OCI-LY3 (cell line): ENCODE measurements around the gene AMMECR1.

Experiments
- H2AFZ ChIP-seq: fragments of 200-600, 300-600 bp; shearing (Covaris generic); 2 replicates; pipeline ENCODE4 v1.6.0; 2014; ENCODE audit warnings: antibody characterized with exemption, low read depth, low read length
- H3K27ac ChIP-seq: fragments of 200-600, 300-600 bp; sonication (generic); 2 replicates; pipeline ENCODE4 v1.5.1; 2014; ENCODE audit warnings: mild to moderate bottlenecking, low read length, moderate library complexity, mixed read lengths
- H3K27me3 ChIP-seq: fragments of 200-600, 300-600 bp; sonication (generic); 2 replicates; pipeline ENCODE4 v1.6.1; 2014; ENCODE audit warnings: low read depth, low read length, mixed read lengths
- H3K36me3 ChIP-seq: fragments of 200-600, 300-600 bp; sonication (generic); replicated peaks from 2 replicates; pipeline ENCODE3; 2014; ENCODE audit warnings: low read depth, low read length, mixed read lengths
- H3K4me1 ChIP-seq: fragments of 300-600, 200-600 bp; sonication (generic); 2 replicates; pipeline ENCODE4 v1.6.1; 2014; ENCODE audit warnings: low read length, mixed read lengths
- H3K4me2 ChIP-seq: fragments of 200-600, 300-600 bp; sonication (generic); 2 replicates; pipeline ENCODE4 v1.6.1; 2014; ENCODE audit warnings: low read length, mixed read lengths
- H3K4me3 ChIP-seq: fragments of 300-600, 200-600 bp; sonication (generic); 2 replicates; pipeline ENCODE4 v1.5.1; 2014; ENCODE audit warnings: antibody characterized with exemption, mild to moderate bottlenecking, low read length, moderate library complexity
- H3K79me2 ChIP-seq: fragments of 300-600, 200-600 bp; shearing (Covaris generic); 2 replicates; pipeline ENCODE4 v1.6.1; 2014; ENCODE audit warnings: mild to moderate bottlenecking, low read length, mixed read lengths
- H3K9ac ChIP-seq: fragments of 300-600, 200-600 bp; shearing (Covaris generic); 2 replicates; pipeline ENCODE4 v1.6.0; 2014; ENCODE audit warnings: mild to moderate bottlenecking, low read length, moderate library complexity
- H3K9me3 ChIP-seq: fragments of 200-600, 300-600 bp; shearing (Covaris generic); 2 replicates; pipeline ENCODE4 v1.6.1; 2014; ENCODE audit warnings: low read length, mixed read lengths; ENCODE audit not compliant: insufficient read depth
- H4K20me1 ChIP-seq: fragments of 200-600, 300-600 bp; sonication (generic); 2 replicates; pipeline ENCODE4 v1.6.1; 2016; ENCODE audit warnings: low read length, mixed read lengths; ENCODE audit not compliant: insufficient read depth
- EZH2phosphoT487 ChIP-seq: fragments of 200-600 bp; shearing (Covaris generic); IDR thresholded peaks from 2 replicates; pipeline ENCODE4 v1.6.1; 2018; ENCODE audit warnings: antibody characterized with exemption, mixed run types, low read depth
- TF ChIP-seq, protein P1 (sequence below): fragments of 200-600, 300-600 bp; sonication (generic); IDR thresholded peaks from 2 replicates; pipeline ENCODE4 v1.5.1; 2014; ENCODE audit warnings: antibody characterized with exemption, low read length, low read depth

Gene AMMECR1

DNA sequence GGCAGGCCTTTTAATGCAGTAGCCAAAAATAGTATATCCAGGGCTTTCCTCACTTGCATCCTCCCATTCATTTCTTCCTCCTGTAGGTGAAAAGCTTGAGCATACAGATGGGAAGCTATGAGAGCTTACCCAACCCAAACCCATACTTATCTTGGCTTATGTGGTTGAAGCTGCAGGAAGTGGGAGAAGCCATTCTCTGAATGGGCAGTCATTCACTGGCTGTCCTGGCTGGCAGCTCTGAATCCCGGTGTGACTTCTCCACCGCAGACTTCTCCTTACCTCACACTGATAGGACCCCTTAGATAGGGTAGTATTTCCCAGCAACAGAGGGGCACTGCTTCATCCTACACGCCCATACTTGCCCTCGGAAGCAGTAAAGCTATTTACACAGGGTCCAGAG lies 125.4 kb downstream of the AMMECR1 start:
- Histone ChIP-seq H4K20me1 (no peaks in the 10 kb centered on the region), H3K79me2 (no peaks in the 10 kb centered on the region), H3K9me3 (no peaks in the 10 kb centered on the region), H3K4me1 (no peaks in the 10 kb centered on the region), H2AFZ (no peak overlapping the region), H3K36me3 (no peaks in the 10 kb centered on the region), H3K9ac (no peak overlapping the region), H3K4me3 (no peak overlapping the region), H3K27me3 (no peaks in the 10 kb centered on the region), H3K27ac (no peak overlapping the region), H3K4me2 (no peak overlapping the region)
- TF ChIP-seq, protein P1, sequence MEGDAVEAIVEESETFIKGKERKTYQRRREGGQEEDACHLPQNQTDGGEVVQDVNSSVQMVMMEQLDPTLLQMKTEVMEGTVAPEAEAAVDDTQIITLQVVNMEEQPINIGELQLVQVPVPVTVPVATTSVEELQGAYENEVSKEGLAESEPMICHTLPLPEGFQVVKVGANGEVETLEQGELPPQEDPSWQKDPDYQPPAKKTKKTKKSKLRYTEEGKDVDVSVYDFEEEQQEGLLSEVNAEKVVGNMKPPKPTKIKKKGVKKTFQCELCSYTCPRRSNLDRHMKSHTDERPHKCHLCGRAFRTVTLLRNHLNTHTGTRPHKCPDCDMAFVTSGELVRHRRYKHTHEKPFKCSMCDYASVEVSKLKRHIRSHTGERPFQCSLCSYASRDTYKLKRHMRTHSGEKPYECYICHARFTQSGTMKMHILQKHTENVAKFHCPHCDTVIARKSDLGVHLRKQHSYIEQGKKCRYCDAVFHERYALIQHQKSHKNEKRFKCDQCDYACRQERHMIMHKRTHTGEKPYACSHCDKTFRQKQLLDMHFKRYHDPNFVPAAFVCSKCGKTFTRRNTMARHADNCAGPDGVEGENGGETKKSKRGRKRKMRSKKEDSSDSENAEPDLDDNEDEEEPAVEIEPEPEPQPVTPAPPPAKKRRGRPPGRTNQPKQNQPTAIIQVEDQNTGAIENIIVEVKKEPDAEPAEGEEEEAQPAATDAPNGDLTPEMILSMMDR = no peak
- TF ChIP-seq EZH2phosphoT487 = no peak

DNA sequence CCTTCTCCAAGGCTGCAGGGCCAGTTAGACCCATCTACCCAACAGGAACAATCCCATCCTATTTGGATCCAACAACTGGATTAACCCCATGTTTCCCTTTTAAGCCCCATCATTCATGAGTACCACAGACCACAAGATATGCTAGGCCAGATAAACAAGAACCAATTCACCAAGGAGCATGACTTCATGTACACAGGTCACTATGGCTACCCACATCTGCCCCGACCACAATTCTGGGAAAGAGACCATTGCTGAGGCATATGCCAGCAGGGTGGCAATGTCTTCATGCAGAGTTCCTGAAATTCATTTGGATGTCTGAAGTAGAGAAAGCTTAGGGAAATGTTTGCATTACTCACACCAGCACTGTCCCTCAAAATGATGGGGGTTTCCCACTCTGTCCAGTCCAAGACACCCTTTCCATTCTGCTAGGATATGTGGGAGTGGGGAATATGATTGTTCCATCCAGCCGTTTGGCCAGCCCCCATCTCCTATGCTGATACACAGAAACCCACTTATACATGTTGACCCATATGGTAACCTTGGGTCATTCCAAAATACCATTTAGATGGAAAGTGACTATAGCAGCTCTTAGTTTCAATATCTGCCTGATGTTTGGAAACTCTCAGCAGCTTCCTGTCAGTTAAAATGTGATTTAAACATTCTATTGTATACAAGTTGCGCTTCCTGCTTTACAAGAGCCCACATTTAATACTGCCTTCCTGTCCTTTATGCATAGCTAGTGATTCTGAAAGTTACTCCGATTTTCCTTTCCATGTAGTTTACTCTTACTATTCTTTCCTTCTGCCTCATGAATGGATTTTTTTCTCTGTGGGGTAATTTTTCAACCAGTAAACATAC lies 129.0 kb downstream of the AMMECR1 start:
- no peak overlapping the region for H3K27ac ChIP-seq
- H3K79me2 ChIP-seq = no peaks in the 10 kb centered on the region

DNA sequence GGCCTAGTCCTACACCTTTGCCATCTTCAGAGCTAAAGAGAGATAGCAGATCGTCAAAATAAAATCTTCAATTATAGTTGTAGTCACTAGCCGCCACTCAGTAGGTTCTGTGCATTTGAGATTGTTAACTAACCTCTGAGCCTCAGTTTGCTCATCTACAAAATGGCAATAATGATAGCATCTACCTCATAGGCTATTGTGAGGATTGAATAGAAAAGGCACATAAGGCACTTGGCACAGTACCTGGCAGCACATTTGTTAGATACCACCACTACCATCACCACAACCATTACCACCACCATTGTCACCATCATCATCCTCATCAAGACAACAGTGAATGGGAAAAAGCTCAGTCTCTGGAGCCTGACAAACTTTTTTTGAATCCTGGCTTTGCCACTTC lies 134.6 kb downstream of the AMMECR1 start:
- H3K4me2 ChIP-seq = no peak overlapping the region
- no peak overlapping the region for H3K4me3 ChIP-seq
- no peaks in the 10 kb centered on the region for H3K27me3 ChIP-seq
- H3K36me3 ChIP-seq = peaks cover 3% of the 10 kb centered on the region
- TF ChIP-seq, protein P1 = no peak
- no peak for TF ChIP-seq EZH2phosphoT487
- no peak overlapping the region for H2AFZ ChIP-seq
- H3K4me1 ChIP-seq = no peaks in the 10 kb centered on the region
- H3K79me2 ChIP-seq = no peaks in the 10 kb centered on the region
- no peaks in the 10 kb centered on the region for H4K20me1 ChIP-seq
- no peak overlapping the region for H3K9ac ChIP-seq
- no peak overlapping the region for H3K27ac ChIP-seq
- H3K9me3 ChIP-seq = no peaks in the 10 kb centered on the region

More for the DNA sequence above, 129.0 kb downstream of the AMMECR1 start:
- H3K4me2 ChIP-seq = no peak overlapping the region
- no peaks in the 10 kb centered on the region for H3K4me1 ChIP-seq
- no peak overlapping the region for H3K9ac ChIP-seq
- H3K4me3 ChIP-seq = no peak overlapping the region
- H4K20me1 ChIP-seq = no peaks in the 10 kb centered on the region
- H2AFZ ChIP-seq = no peak overlapping the region
- H3K27me3 ChIP-seq = no peaks in the 10 kb centered on the region
- TF ChIP-seq, protein P1 = no peak
- TF ChIP-seq EZH2phosphoT487 = no peak
- no peaks in the 10 kb centered on the region for H3K9me3 ChIP-seq
- H3K36me3 ChIP-seq = peaks cover 3% of the 10 kb centered on the region

DNA sequence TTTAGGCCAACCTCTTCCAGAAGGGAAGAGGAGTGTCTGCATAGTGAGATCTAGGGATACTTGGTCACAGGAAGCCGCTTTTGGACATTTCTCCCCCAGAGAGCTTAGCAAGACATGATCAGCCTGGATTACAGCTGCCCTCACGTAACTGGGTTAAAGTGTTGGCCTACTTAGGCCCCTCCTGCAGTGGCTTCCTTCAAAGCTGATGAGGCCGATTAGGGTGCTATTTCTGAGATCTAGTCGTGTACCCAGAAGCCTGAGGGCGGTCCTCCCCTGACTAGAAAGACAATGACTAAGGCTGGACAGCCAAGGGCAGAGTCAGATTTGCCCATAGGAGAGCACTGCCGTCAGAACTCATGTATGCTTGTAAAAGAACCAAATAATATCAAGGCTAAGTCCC lies 135.0 kb downstream of the AMMECR1 start:
- no peaks in the 10 kb centered on the region for H4K20me1 ChIP-seq
- peaks cover 3% of the 10 kb centered on the region for H3K36me3 ChIP-seq
- H3K4me1 ChIP-seq = no peaks in the 10 kb centered on the region
- no peak overlapping the region for H3K4me2 ChIP-seq
- H3K27ac ChIP-seq = no peak overlapping the region
- no peak overlapping the region for H3K4me3 ChIP-seq
- no peaks in the 10 kb centered on the region for H3K9me3 ChIP-seq
- H3K9ac ChIP-seq = no peak overlapping the region
- H2AFZ ChIP-seq = no peak overlapping the region
- TF ChIP-seq, protein P1 = no peak
- no peak for TF ChIP-seq EZH2phosphoT487
- no peaks in the 10 kb centered on the region for H3K79me2 ChIP-seq
- no peaks in the 10 kb centered on the region for H3K27me3 ChIP-seq
